SK-N-DZ (cell line): ENCODE measurements around the gene ART5.

Experiments used
- small RNA-seq, 2 experiments: library from RNA; depleted of rRNA; stranded (forward); fragments of <200 nt; gene quantifications; one replicate each; pipeline ENCODE3, GENCODE V24; 2014

The ART5 gene

Small RNA genes within 50 kb of the gene (small RNA-seq; reads per million reads assigned to genes)
- gene RF00019 = 0 reads per million in 2 experiments
